Stimulated activated naive CD4-positive, alpha-beta T cell treated with Interleukin-2 at 50 U/mL for 16 hours (primary cell): ENCODE results near the gene RCAN2.

Experiments
- DNase-seq: peaks from one replicate; lab custom pipeline; 2025; lab: John Stamatoyannopoulos, UW

The RCAN2 gene

GRCh38 chr6:46491628-46492547 lies 639 bp upstream of the RCAN2 start:
- no peak for DNase-seq

DNA sequence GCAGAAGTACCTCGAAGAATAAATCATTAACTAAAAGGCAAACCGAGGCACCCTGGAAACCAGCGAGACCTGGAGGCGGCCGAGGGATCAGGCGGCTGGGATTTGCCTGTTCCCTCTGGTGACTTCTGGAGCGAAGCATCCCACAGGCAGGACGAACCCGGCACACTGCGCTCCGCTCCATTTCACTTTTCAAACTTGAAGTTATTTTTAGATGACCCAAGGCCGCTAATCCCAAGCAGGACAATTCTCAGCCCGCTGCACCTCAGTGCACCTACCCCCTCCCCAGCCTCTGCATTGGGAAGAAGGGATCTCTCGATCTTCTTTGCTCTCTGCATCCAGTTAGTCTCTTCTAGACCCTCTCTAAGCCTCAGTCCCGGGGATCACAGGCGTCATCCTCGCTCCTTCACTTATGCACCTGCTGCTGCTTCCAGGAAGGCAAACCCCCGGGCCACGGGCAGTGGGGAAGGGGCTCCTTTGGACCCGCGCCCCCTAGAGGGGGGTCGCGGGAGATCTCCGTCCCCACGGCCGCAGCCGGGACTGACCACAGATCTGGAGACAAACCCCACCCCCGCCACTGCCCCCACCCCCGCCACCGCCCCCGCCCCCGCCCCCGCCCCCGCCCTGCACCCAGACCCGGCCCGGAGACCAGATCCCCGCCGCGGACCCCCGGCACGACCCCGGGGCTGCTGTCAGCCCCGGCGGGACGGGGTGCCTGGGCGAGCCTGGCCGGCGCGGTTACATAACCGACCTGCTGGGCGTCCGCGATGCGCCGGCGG lies 636 bp downstream of the RCAN2 start:
- DNase-seq: no peak

DNA sequence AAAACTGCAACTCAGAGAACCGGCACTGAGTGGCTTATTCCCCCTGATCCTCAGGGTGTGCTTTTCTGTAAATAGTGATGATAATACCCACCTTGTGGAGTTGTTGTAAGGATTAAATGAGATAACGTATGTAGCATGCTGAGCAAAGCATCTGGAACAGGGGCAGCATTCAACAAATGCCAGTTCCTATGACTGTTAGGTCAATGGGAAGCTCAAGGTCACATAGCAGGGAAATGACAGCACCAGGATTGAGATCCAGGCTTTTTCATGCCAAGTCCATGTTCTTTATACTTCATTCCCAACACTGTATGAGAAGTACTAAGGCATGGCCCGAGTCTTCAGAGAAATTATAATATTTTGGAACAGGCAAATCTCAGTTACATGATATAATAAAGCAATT lies 5.1 kb downstream of the RCAN2 start:
- no peak for DNase-seq

DNA sequence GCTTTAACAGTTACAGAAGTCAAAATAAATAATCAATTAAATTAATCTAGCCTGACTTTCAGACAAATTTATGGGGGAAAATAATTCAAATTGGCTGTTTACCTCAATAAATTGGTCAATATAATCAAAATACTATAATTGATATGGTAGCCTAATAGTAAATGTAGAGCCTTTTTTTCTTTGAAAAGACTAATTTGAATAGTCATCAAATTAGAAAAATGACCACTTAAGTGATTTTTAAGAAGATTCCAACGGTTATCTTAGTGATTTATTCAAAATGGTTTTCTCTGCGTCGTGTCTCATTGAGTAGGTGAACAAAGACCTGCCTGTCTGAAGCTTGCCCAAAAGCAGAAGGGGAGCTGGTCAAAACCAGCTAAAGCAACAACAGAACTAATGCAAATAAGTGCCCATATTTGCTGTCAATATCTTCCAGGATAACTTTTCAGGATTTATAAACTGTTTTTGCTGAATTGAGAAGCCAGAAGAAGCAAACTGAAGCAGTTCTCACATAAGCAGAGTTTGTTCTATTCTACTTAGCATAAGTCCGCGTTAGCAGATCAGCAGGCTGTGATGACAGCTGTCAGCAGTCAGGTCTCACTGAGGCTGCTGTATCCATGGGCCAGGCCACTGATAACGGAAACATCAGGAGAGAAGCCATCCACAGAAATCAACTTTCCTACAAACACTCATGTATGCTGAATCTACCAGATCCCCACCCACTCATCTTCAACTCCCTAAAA lies 7.0 kb downstream of the RCAN2 start:
- DNase-seq: no peak

DNA sequence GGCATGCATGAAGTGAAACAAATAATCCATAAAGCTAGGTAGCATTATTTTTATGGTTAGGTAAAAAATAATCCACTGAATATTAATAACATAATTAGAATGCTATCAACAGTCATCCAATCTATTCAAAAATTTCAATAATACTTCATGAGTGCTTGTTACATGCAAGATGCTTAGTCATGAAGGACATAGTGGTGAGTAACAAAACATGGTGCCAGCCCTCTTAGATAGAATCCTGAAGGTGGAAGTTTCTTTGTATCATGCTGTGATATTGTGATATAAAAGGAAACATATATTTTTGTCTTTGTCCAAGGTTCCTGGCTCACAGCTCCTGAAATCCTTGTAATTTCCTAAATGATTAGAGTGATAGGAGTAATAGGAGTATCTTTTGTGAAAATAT lies 14.9 kb downstream of the RCAN2 start:
- no peak for DNase-seq

- no peak for DNase-seq
These were observed 17.4 kb downstream of the RCAN2 start for GRCh38 chr6:46473881-46474280.

- DNase-seq: no peak
These were observed 19.0 kb downstream of the RCAN2 start for GRCh38 chr6:46472243-46472642.

- DNase-seq: no peak
These were observed 22.2 kb downstream of the RCAN2 start for GRCh38 chr6:46469021-46469420.

- no peak for DNase-seq
These were observed 22.7 kb downstream of the RCAN2 start for GRCh38 chr6:46468403-46469010.

- DNase-seq: no peak
These were observed 24.7 kb downstream of the RCAN2 start for GRCh38 chr6:46466570-46466969.

DNA sequence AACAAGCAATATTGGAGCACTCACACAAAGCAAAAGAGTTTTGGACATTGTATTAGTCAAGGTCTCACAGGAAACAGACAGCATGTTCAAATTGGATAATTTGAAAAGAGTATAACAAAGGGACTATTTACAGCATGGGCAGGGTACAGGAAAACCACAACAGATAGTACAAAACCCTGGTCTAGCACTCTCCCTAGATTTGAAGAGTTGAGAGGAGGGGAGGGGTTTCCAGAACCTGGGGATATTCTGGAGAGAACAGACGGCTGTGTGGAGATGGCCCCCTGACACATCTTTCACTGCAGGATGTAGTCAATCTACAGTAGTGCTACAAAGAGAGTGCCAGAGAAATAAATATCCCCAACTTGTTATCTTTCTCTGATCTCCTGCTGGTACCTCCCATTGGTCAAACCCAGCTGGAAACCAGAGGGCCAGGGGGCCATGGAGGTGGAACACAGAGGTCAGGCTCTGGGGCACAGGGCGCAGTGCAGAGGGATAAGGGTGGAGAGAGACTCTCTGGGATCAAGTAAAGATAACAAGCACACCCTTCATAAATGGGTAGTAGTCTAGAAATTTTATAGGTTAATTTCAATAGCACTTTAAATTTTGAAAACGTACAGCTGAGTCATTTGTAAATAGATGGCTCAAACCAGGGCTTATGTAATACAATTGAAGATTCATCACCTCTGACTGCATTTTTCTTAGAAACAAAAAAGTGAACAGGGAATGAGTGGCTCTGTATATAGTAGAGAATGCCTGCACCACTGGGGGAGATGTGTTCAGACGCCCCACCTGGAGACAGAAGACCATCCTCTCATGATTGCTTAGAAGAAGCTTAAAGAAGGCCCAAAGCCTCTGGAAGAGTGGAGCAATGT lies 25.7 kb downstream of the RCAN2 start:
- DNase-seq: no peak

DNA sequence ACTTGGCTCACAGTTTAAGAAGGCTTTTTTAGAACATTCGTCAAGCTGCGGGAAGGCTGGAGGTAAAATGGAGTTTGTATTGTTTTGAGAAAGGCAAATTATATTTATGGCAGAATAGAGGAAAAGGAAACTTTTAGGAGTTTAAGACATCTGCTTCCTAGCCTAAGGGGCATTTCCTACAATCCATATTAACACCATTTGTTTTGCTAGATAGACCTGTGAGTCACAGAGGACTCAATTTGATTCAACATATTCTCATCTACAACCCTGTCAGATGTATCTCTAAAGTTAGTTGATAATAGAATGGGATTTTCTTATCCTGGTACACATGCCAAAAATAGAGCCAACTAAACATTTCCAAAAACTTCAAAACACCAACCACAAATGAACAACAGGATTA lies 35.0 kb downstream of the RCAN2 start:
- no peak for DNase-seq

GRCh38 chr6:46454691-46455090 lies 36.6 kb downstream of the RCAN2 start:
- DNase-seq: no peak

GRCh38 chr6:46453741-46454316 lies 37.4 kb downstream of the RCAN2 start:
- no peak for DNase-seq

DNA sequence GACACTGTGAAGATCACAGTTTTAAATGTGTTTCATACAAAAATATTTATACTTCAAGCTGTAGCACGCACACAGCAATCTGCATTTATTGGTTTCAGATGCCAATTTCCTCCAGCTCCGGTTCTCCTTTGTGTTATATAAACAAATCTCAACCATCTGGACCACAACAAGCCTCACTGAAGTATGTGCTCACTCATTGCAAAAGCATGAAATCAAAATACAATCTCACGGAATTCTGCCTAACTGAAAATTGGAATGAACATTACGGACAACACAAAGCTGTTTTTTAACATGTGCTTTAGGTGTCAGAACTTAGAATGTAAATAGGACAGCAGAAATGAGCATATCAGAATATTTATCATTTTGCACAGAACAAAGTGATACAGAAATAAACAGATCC lies 38.0 kb downstream of the RCAN2 start:
- DNase-seq: no peak

DNA sequence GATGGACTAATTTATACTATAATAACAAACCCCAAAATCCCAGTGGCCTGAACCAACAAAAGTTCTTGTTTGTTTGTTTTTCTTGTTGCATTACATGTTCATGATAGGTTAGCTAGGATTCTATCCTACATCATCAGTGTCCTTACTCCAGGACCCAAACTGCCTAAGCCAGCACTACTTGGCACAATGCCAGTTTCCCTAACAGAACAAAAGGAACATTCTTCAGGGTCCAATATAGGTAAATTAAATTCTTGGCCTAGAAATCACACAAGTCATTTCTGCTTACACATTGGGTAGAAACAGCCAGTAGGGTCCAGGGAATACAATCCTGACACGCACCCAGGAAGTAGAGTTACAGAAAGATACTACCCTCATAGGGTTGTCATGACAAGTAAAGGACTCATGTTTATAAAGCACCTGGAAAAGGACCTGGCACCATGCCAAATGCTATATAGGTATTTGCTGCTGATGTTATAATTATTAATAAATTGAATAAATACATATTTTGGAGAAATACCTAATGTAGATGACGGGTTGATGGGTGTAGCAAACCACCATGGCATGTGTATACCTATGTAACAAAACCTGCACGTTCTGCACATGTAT lies 38.8 kb downstream of the RCAN2 start:
- DNase-seq: no peak

- no peak for DNase-seq
These were observed 39.9 kb downstream of the RCAN2 start for GRCh38 chr6:46451343-46451742.

GRCh38 chr6:46444772-46445454 lies 46.3 kb downstream of the RCAN2 start:
- DNase-seq: no peak

DNA sequence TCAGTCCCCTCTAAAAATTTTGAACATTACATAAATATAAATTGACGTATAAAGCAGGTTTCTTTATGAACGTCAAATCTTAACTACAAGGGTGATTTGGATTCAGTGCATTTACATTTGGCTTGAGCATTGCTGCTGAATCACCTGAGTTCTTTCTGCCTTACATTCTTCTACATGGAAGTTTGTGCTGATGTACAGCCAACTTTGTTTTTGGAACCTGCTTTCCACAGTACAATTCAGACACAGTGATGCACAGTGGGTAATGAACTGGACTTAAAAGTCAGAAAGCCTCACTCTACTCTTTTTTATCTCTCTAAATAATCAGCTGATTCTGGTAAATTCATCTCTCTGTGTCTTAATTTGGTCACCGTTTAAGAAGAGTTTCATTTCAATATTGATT lies 47.6 kb downstream of the RCAN2 start:
- no peak for DNase-seq

- DNase-seq: no peak
These were observed 50.6 kb downstream of the RCAN2 start for GRCh38 chr6:46440641-46441040.
